ENCODE measurements around the gene PREX1.

Gene PREX1

GRCh38 chr20:48717095-48717672 lies 110.6 kb downstream of the PREX1 start:
- no peak overlapping the region for H3K4me3 ChIP-seq (replicated peaks; ENCODE audit: insufficient read depth, low read length)
- no peaks in the 10 kb centered on the region for H3K27me3 ChIP-seq (ENCODE audit: insufficient read depth, poor library complexity, severe bottlenecking)
- TF ChIP-seq GABPA (IDR thresholded peaks at IDR 0.05; ENCODE audit: low read depth) = no peak
- no peak for TF ChIP-seq SPI1 (IDR thresholded peaks at IDR 0.05; ENCODE audit: borderline replicate concordance, low read depth)
- TF ChIP-seq REST (IDR thresholded peaks at IDR 0.05; ENCODE audit: insufficient replicate concordance, low read depth) = no peak
- no peak for TF ChIP-seq CTCF (IDR thresholded peaks at IDR 0.05; ENCODE audit: insufficient read depth, low read length)
- TF ChIP-seq POLR2AphosphoS5 (IDR thresholded peaks at IDR 0.05; ENCODE audit: low read depth) = no peak
- H3K27ac ChIP-seq (replicated peaks) = no peak overlapping the region
- no peak for DNase-seq (ENCODE audit: low read depth in 1 of 2, low spot score in 1 of 2)

- no peak overlapping the region for H3K27ac ChIP-seq (replicated peaks)
- DNase-seq (ENCODE audit: low read depth in 1 of 2, low spot score in 1 of 2) = no peak
- no peak for TF ChIP-seq REST (IDR thresholded peaks at IDR 0.05; ENCODE audit: insufficient replicate concordance, low read depth)
- no peak for TF ChIP-seq CTCF (IDR thresholded peaks at IDR 0.05; ENCODE audit: insufficient read depth, low read length)
- TF ChIP-seq GABPA (IDR thresholded peaks at IDR 0.05; ENCODE audit: low read depth) = no peak
- TF ChIP-seq SPI1 (IDR thresholded peaks at IDR 0.05; ENCODE audit: borderline replicate concordance, low read depth) = no peak
- TF ChIP-seq POLR2AphosphoS5 (IDR thresholded peaks at IDR 0.05; ENCODE audit: low read depth) = no peak
These were observed 111.3 kb downstream of the PREX1 start for GRCh38 chr20:48716541-48716940.

GRCh38 chr20:48716086-48716485 lies 111.7 kb downstream of the PREX1 start:
- no peaks in the 10 kb centered on the region for H3K27me3 ChIP-seq (ENCODE audit: insufficient read depth, poor library complexity, severe bottlenecking)
- no peak overlapping the region for H3K27ac ChIP-seq (replicated peaks)
- no peak for DNase-seq (ENCODE audit: low read depth in 1 of 2, low spot score in 1 of 2)
- no peak overlapping the region for H3K4me3 ChIP-seq (replicated peaks; ENCODE audit: insufficient read depth, low read length)
- TF ChIP-seq GABPA (IDR thresholded peaks at IDR 0.05; ENCODE audit: low read depth) = no peak
- TF ChIP-seq SPI1 (IDR thresholded peaks at IDR 0.05; ENCODE audit: borderline replicate concordance, low read depth) = no peak
- no peak for TF ChIP-seq CTCF (IDR thresholded peaks at IDR 0.05; ENCODE audit: insufficient read depth, low read length)
- no peak for TF ChIP-seq POLR2AphosphoS5 (IDR thresholded peaks at IDR 0.05; ENCODE audit: low read depth)
- TF ChIP-seq REST (IDR thresholded peaks at IDR 0.05; ENCODE audit: insufficient replicate concordance, low read depth) = no peak

More at GRCh38 chr20:48716541-48716940, 111.3 kb downstream of the PREX1 start:
- no peak overlapping the region for H3K4me3 ChIP-seq (replicated peaks; ENCODE audit: insufficient read depth, low read length)
- no peaks in the 10 kb centered on the region for H3K27me3 ChIP-seq (ENCODE audit: insufficient read depth, poor library complexity, severe bottlenecking)

Measured in HL-60 (cell line).